Gastroesophageal sphincter (tissue), 3 donors: Measurements from ENCODE around the gene ARHGEF10L.

Experiments used
- EP300 ChIP-seq: sonication (generic); formaldehyde crosslinking; IDR thresholded peaks from one replicate; pipeline ENCODE4 v1.6.1; 2017; ENCODE audit warnings: antibody characterized with exemption, mild to moderate bottlenecking
- POLR2A ChIP-seq, 2 donors: fragments of 450-650 bp; IDR thresholded peaks; one replicate each; pipeline ENCODE4 v1.6.1; 2017; ENCODE audit warnings: antibody characterized with exemption in 2 of 2, mild to moderate bottlenecking in 2 of 2, moderate library complexity in 1 of 2
- POLR2AphosphoS5 ChIP-seq: sonication (generic); formaldehyde crosslinking; IDR thresholded peaks from one replicate; pipeline ENCODE4 v1.6.1; 2017; ENCODE audit warnings: antibody characterized with exemption
- TF ChIP-seq, protein P1 (sequence below), 4 experiments: fragments of 200-600 bp in 2 of 4; fragments of 450-650 bp in 2 of 4; sonication (generic) in 1 of 4; IDR thresholded peaks; one replicate each; pipeline ENCODE4 v1.5.1; 2017 to 2019; ENCODE audit warnings: antibody characterized with exemption in 4 of 4, mild to moderate bottlenecking in 2 of 4, moderate library complexity in 2 of 4

DNA sequence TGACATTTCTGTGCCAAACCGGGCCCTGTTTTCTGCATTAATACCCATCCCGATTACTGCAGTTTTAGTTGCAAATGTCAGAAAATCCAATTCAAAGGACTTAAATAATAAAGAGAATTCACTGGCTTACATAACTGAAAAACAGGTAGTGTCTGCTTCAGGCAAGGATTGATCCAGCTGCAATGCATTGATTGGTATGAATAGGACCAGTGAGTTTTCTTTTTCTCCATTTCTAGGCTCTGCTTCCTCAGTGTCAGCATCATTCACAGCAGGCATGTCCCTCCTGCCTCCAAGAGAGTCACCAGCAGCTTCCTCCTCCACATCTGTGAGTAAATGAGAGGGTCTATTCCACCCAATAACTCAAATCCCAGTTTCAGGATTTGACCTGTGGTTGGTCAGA is 181.9 kb downstream of the ARHGEF10L start:
- TF ChIP-seq POLR2A (IDR thresholded peaks at IDR 0.05) (no peak), EP300 (no peak), POLR2AphosphoS5 (no peak)
- TF ChIP-seq, protein P1, sequence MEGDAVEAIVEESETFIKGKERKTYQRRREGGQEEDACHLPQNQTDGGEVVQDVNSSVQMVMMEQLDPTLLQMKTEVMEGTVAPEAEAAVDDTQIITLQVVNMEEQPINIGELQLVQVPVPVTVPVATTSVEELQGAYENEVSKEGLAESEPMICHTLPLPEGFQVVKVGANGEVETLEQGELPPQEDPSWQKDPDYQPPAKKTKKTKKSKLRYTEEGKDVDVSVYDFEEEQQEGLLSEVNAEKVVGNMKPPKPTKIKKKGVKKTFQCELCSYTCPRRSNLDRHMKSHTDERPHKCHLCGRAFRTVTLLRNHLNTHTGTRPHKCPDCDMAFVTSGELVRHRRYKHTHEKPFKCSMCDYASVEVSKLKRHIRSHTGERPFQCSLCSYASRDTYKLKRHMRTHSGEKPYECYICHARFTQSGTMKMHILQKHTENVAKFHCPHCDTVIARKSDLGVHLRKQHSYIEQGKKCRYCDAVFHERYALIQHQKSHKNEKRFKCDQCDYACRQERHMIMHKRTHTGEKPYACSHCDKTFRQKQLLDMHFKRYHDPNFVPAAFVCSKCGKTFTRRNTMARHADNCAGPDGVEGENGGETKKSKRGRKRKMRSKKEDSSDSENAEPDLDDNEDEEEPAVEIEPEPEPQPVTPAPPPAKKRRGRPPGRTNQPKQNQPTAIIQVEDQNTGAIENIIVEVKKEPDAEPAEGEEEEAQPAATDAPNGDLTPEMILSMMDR (IDR thresholded peaks at IDR 0.05) = no peak
